WTC11 (cell line): Measurements from ENCODE around the gene EIF3F. TPM values are rescaled to one million over a fixed set of nuclear protein-coding genes. Genes with fewer than 3 reads are reported as not detected.

Experiments used
- ATAC-seq: fragments of 200-7000 bp; cut with Tn5 transposase; 2 replicates; pipeline ENCODE4 v1.10.0; 2021; ENCODE audit warnings: mild to moderate bottlenecking, moderate library complexity
- CTCF ChIA-PET: fragments of 300-600 bp; sonication (Branson Sonifier 250); formaldehyde crosslinking; loops from one replicate; lab custom pipeline; 2021; ENCODE audit warnings: antibody characterized with exemption; lab: Charles Lee
- POLR2A ChIA-PET: fragments of 350-600 bp; sonication (Branson Sonifier 250); formaldehyde crosslinking; loops from one replicate; lab custom pipeline; 2021; ENCODE audit warnings: antibody characterized with exemption; lab: Charles Lee
- DNase-seq: peaks from one replicate; pipeline ENCODE4 v3.0.0; 2021; ENCODE audit warnings: low spot score
- H3K27ac Mint-ChIP-seq: 2 replicates; pipeline ENCODE4 v1.8.0; 2021; ENCODE audit warnings: mixed read lengths
- H3K27me3 Mint-ChIP-seq: 2 replicates; pipeline ENCODE4 v1.8.0; 2021; ENCODE audit warnings: low read depth, mild to moderate bottlenecking, moderate library complexity, mixed read lengths
- H3K36me3 Mint-ChIP-seq: 2 replicates; pipeline ENCODE4 v1.8.0; 2021; ENCODE audit warnings: mixed read lengths
- H3K4me1 Mint-ChIP-seq: 2 replicates; pipeline ENCODE4 v1.8.0; 2022; ENCODE audit warnings: mixed read lengths
- H3K4me3 Mint-ChIP-seq: 2 replicates; pipeline ENCODE4 v1.8.0; 2021; ENCODE audit warnings: mild to moderate bottlenecking, moderate library complexity, mixed read lengths
- H3K9me3 Mint-ChIP-seq: 2 replicates; pipeline ENCODE4 v1.8.0; 2021; ENCODE audit warnings: mixed read lengths
- FOXJ3 ChIP-seq: sonication (generic); formaldehyde crosslinking; IDR thresholded peaks from 2 replicates; pipeline ENCODE4 v1.9.0; 2021; ENCODE audit warnings: missing genetic modification reagents, mild to moderate bottlenecking, borderline replicate concordance
- GABPB1 ChIP-seq: sonication (generic); formaldehyde crosslinking; IDR thresholded peaks from 2 replicates; pipeline ENCODE4 v1.8.1; 2023; ENCODE audit warnings: mild to moderate bottlenecking, missing genetic modification reagents
- GRHL2 ChIP-seq: fragments of 250-450 bp; sonication (Bioruptor Pico); IDR thresholded peaks from 2 replicates; pipeline ENCODE4 v1.8.0; 2022; ENCODE audit warnings: mild to moderate bottlenecking, moderate library complexity; ENCODE audit not compliant: insufficient replicate concordance, severe bottlenecking
- GTF2I ChIP-seq: fragments of 250-450 bp; sonication (Bioruptor Pico); conservative IDR thresholded peaks from 2 replicates; pipeline ENCODE4 v1.4.0; 2021; ENCODE audit warnings: mild to moderate bottlenecking
- NFE2L1 ChIP-seq: sonication (generic); formaldehyde crosslinking; IDR thresholded peaks from 2 replicates; pipeline ENCODE4 v1.8.1; 2023; ENCODE audit warnings: missing genetic modification reagents
- NR1H2 ChIP-seq: sonication (generic); formaldehyde crosslinking; IDR thresholded peaks from 2 replicates; pipeline ENCODE4 v1.9.0; 2021; ENCODE audit warnings: mild to moderate bottlenecking, moderate library complexity, missing genetic modification reagents
- SOX15 ChIP-seq: fragments of 250-450 bp; sonication (Bioruptor Pico); IDR thresholded peaks from 2 replicates; pipeline ENCODE4 v1.9.0; 2021; ENCODE audit warnings: mild to moderate bottlenecking
- TEAD1 ChIP-seq: sonication (generic); formaldehyde crosslinking; IDR thresholded peaks from 2 replicates; pipeline ENCODE4 v1.8.0; 2022; ENCODE audit warnings: mild to moderate bottlenecking, missing genetic modification reagents
- ZBTB21 ChIP-seq: sonication (generic); formaldehyde crosslinking; IDR thresholded peaks from 2 replicates; pipeline ENCODE4 v1.8.1; 2023; ENCODE audit warnings: mild to moderate bottlenecking, missing genetic modification reagents, borderline replicate concordance
- ZNF219 ChIP-seq: sonication (generic); formaldehyde crosslinking; IDR thresholded peaks from 2 replicates; pipeline ENCODE4 v1.8.0; 2023; ENCODE audit warnings: missing genetic modification reagents, mild to moderate bottlenecking, borderline replicate concordance
- ZNF317 ChIP-seq: sonication (generic); formaldehyde crosslinking; IDR thresholded peaks from 2 replicates; pipeline ENCODE4 v1.8.1; 2023; ENCODE audit warnings: low read depth, mild to moderate bottlenecking, moderate library complexity, missing genetic modification reagents, borderline replicate concordance
- ZNF671 ChIP-seq: fragments of 250-450 bp; sonication (Bioruptor Pico); IDR thresholded peaks from 2 replicates; pipeline ENCODE4 v1.8.0; 2021; ENCODE audit warnings: mild to moderate bottlenecking
- total RNA-seq: library from RNA; stranded (reverse); gene quantifications from 3 replicates; pipeline ENCODE4 v1.2.3, GENCODE V29; 2021
- TF ChIP-seq, protein P1 (sequence below): sonication (generic); formaldehyde crosslinking; IDR thresholded peaks from 2 replicates; pipeline ENCODE4 v1.8.0; 2022; ENCODE audit warnings: mild to moderate bottlenecking, missing genetic modification reagents
- TF ChIP-seq, protein P2 (sequence below): sonication (generic); formaldehyde crosslinking; IDR thresholded peaks from 2 replicates; pipeline ENCODE4 v1.8.0; 2022; ENCODE audit warnings: mild to moderate bottlenecking, missing genetic modification reagents
- TF ChIP-seq, protein P3 (sequence below): sonication (generic); formaldehyde crosslinking; IDR thresholded peaks from 2 replicates; pipeline ENCODE4 v1.8.0; 2022; ENCODE audit warnings: missing genetic modification reagents
- TF ChIP-seq, protein P4 (sequence below): sonication (generic); formaldehyde crosslinking; IDR thresholded peaks from 2 replicates; pipeline ENCODE4 v1.8.1; 2022; ENCODE audit warnings: low read depth, missing genetic modification reagents, borderline replicate concordance
- TF ChIP-seq, protein P5 (sequence below): sonication (generic); formaldehyde crosslinking; IDR thresholded peaks from 2 replicates; pipeline ENCODE4 v1.8.1; 2022; ENCODE audit warnings: mild to moderate bottlenecking, missing genetic modification reagents, moderate library complexity, borderline replicate concordance

The EIF3F gene
- total RNA-seq, 1 experiment from 2014 or later = 356 TPM

DNA sequence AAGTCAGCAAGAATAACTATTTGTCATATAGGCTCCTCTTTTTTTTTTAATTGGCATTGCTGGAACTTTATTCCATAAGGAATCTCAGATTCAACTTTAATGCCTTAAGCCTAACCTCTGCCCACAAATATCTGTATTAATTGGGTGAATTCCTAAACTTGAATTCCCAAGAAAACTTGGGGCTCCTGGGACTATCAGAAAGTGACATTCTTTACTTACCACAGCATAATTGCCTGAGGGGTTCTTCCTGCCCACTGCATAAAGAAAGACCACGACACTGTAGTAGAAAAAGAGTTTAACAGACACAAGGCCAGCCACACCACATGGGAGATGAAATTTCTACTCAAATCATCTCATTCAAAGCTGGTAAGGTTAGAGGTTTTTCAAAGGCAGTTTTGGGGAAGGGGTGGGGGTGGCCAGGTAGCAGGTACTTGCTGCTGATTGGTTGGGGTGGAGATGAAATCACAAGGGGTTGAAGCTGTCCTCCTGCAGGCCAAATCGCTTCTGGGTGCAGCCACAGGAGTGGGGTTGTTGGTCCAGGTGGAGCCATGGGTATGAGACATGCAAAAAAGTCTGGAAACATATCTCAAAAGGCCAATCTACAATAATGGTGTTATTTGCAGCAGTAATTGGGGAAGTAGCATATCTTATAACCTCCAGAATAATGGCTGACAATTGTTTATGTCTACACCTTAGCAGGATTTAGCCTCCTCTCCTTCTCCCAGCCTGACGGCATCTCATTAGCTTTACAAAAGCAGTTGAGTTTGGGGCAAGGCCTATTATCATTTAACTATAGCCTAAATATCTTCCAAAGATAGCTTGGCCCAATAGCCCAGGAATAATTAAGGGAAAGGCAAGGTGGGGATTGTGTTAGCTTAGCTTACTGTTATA, 17.1 kb upstream of the EIF3F start (continued):
- TF ChIP-seq, protein P1, sequence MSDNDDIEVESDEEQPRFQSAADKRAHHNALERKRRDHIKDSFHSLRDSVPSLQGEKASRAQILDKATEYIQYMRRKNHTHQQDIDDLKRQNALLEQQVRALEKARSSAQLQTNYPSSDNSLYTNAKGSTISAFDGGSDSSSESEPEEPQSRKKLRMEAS (CRISPR knock-in tag) = no peak
- TF ChIP-seq ZNF671 (CRISPR knock-in tag) (no peak), TEAD1 (CRISPR knock-in tag) (no peak), NR1H2 (CRISPR knock-in tag) (no peak), GABPB1 (no peak)
- TF ChIP-seq, protein P2, sequence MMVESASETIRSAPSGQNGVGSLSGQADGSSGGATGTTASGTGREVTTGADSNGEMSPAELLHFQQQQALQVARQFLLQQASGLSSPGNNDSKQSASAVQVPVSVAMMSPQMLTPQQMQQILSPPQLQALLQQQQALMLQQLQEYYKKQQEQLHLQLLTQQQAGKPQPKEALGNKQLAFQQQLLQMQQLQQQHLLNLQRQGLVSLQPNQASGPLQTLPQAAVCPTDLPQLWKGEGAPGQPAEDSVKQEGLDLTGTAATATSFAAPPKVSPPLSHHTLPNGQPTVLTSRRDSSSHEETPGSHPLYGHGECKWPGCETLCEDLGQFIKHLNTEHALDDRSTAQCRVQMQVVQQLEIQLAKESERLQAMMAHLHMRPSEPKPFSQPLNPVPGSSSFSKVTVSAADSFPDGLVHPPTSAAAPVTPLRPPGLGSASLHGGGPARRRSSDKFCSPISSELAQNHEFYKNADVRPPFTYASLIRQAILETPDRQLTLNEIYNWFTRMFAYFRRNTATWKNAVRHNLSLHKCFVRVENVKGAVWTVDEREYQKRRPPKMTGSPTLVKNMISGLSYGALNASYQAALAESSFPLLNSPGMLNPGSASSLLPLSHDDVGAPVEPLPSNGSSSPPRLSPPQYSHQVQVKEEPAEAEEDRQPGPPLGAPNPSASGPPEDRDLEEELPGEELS (CRISPR knock-in tag) = no peak

DNA sequence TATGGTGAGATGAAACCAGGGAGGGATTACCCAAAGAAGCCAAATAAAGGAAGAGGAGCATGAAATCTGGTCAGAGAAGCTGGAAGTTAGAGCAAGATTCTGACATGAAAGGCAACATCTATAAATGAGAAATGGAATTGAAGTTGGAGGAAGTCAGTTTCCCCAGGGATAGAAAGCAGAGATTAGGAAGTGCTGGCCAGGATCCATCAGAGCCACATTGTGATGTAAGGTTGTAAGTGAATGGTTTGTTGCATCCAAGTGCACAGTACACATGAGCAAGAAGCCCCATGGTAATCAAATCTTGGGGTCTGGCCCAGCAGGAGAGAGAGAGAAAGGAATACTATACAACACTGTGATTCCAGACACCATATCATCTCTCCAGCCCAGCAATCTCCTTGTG, 15.3 kb upstream of the EIF3F start:
- no peaks in the 10 kb centered on the region; the same call in 1 of the 2 replicates for H3K27me3 Mint-ChIP-seq
- H3K4me1 Mint-ChIP-seq = peaks cover 45% of the 10 kb centered on the region
- H3K9me3 Mint-ChIP-seq = peaks cover 12% of the 10 kb centered on the region
- H3K36me3 Mint-ChIP-seq = peaks cover 6% of the 10 kb centered on the region
- H3K4me3 Mint-ChIP-seq = no peak overlapping the region
- ATAC-seq (no peak), DNase-seq (no peak)
- TF ChIP-seq ZNF219 (CRISPR knock-in tag) (no peak), NFE2L1 (no peak), GRHL2 (CRISPR knock-in tag) (no peak), GTF2I (CRISPR knock-in tag) (no peak), FOXJ3 (CRISPR knock-in tag) (no peak), SOX15 (CRISPR knock-in tag) (no peak), ZNF317 (CRISPR knock-in tag) (no peak), ZBTB21 (CRISPR knock-in tag) (no peak)
- TF ChIP-seq, protein P3, sequence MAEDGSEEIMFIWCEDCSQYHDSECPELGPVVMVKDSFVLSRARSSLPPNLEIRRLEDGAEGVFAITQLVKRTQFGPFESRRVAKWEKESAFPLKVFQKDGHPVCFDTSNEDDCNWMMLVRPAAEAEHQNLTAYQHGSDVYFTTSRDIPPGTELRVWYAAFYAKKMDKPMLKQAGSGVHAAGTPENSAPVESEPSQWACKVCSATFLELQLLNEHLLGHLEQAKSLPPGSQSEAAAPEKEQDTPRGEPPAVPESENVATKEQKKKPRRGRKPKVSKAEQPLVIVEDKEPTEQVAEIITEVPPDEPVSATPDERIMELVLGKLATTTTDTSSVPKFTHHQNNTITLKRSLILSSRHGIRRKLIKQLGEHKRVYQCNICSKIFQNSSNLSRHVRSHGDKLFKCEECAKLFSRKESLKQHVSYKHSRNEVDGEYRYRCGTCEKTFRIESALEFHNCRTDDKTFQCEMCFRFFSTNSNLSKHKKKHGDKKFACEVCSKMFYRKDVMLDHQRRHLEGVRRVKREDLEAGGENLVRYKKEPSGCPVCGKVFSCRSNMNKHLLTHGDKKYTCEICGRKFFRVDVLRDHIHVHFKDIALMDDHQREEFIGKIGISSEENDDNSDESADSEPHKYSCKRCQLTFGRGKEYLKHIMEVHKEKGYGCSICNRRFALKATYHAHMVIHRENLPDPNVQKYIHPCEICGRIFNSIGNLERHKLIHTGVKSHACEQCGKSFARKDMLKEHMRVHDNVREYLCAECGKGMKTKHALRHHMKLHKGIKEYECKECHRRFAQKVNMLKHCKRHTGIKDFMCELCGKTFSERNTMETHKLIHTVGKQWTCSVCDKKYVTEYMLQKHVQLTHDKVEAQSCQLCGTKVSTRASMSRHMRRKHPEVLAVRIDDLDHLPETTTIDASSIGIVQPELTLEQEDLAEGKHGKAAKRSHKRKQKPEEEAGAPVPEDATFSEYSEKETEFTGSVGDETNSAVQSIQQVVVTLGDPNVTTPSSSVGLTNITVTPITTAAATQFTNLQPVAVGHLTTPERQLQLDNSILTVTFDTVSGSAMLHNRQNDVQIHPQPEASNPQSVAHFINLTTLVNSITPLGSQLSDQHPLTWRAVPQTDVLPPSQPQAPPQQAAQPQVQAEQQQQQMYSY (CRISPR knock-in tag) = no peak
- TF ChIP-seq, protein P4, sequence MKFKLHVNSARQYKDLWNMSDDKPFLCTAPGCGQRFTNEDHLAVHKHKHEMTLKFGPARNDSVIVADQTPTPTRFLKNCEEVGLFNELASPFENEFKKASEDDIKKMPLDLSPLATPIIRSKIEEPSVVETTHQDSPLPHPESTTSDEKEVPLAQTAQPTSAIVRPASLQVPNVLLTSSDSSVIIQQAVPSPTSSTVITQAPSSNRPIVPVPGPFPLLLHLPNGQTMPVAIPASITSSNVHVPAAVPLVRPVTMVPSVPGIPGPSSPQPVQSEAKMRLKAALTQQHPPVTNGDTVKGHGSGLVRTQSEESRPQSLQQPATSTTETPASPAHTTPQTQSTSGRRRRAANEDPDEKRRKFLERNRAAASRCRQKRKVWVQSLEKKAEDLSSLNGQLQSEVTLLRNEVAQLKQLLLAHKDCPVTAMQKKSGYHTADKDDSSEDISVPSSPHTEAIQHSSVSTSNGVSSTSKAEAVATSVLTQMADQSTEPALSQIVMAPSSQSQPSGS (CRISPR knock-in tag) = no peak
- TF ChIP-seq, protein P5, sequence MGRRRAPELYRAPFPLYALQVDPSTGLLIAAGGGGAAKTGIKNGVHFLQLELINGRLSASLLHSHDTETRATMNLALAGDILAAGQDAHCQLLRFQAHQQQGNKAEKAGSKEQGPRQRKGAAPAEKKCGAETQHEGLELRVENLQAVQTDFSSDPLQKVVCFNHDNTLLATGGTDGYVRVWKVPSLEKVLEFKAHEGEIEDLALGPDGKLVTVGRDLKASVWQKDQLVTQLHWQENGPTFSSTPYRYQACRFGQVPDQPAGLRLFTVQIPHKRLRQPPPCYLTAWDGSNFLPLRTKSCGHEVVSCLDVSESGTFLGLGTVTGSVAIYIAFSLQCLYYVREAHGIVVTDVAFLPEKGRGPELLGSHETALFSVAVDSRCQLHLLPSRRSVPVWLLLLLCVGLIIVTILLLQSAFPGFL (CRISPR knock-in tag) = no peak
- ChIA-PET POLR2A (no interaction called here), CTCF (no interaction called here)
- no peak overlapping the region for H3K27ac Mint-ChIP-seq
